HFF-Myc (cell line): ENCODE measurements around the gene ARMCX2.

Experiments
- DNase-seq: peaks from one replicate; pipeline ENCODE4 v3.0.0-alpha.2; 2011; ENCODE audit warnings: low read depth; ENCODE audit errors: extremely low read depth
- H3K4me3 ChIP-seq: replicated peaks from 2 replicates; pipeline ENCODE4 v1.5.1; 2011; ENCODE audit warnings: low read depth, mild to moderate bottlenecking, control low read depth, low read length
- CTCF ChIP-seq: IDR thresholded peaks from 2 replicates; pipeline ENCODE4 v1.5.1; 2012; ENCODE audit warnings: mild to moderate bottlenecking, low read depth, low read length, control low read depth; ENCODE audit errors: missing control alignments

ARMCX2 gene

GRCh38 chrX:101617211-101618191, 42.1 kb downstream of the ARMCX2 start, which contains the start of gene ARMCX6:
TSS of gene ARMCX6 (minus strand) at chrX:101618000. CDS start at chrX:101616620, 1,380 bp downstream.
- peak; percentile 24 for DNase-seq
- peak; percentile 34 for TF ChIP-seq CTCF
- H3K4me3 ChIP-seq = peak within 1 kb of the TSS; percentile 66

- TF ChIP-seq CTCF = no peak
- no peak for DNase-seq
- no peak overlapping the region for H3K4me3 ChIP-seq
Observed at GRCh38 chrX:101605728-101606127, 53.9 kb downstream of the ARMCX2 start.
